PFSK-1 (cell line): Measurements from ENCODE around the gene ARGLU1.

Source experiments
- POLR2AphosphoS5 ChIP-seq: IDR thresholded peaks from 2 replicates; pipeline ENCODE4 v1.6.1; 2012; ENCODE audit warnings: low read depth, mild to moderate bottlenecking, control low read depth, low read length, moderate library complexity
- TF ChIP-seq, protein P1 (sequence below), 2 experiments: IDR thresholded peaks; 2 replicates each; pipeline versions ENCODE4 v1.6.1 to v1.8.0; 2011 to 2012; ENCODE audit warnings: low read depth in 2 of 2, low read length in 2 of 2, control low read depth in 1 of 2, inconsistent platforms in 1 of 2, mild to moderate bottlenecking in 1 of 2, moderate library complexity in 1 of 2; ENCODE audit not compliant: insufficient read depth in 1 of 2

DNA sequence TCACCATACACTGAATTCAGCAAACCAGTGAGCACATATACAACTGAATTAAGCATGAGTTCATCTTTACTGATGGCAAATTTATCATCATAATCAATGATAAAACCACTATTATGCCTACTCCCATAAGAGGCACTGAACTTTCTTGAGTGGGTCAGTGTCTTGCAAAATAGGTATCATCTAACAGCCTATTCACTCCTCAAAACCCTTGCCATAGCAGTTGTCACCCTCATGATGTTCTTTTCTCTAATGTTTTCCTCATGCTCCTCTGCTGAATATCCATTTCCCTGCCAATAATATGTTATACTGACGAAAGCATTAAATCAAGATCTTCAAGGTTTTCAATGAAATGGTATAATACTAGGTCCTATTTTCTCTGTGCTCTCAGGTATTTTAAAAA is 5.6 kb downstream of the ARGLU1 start:
- TF ChIP-seq POLR2AphosphoS5, result no peak
- TF ChIP-seq, protein P1, sequence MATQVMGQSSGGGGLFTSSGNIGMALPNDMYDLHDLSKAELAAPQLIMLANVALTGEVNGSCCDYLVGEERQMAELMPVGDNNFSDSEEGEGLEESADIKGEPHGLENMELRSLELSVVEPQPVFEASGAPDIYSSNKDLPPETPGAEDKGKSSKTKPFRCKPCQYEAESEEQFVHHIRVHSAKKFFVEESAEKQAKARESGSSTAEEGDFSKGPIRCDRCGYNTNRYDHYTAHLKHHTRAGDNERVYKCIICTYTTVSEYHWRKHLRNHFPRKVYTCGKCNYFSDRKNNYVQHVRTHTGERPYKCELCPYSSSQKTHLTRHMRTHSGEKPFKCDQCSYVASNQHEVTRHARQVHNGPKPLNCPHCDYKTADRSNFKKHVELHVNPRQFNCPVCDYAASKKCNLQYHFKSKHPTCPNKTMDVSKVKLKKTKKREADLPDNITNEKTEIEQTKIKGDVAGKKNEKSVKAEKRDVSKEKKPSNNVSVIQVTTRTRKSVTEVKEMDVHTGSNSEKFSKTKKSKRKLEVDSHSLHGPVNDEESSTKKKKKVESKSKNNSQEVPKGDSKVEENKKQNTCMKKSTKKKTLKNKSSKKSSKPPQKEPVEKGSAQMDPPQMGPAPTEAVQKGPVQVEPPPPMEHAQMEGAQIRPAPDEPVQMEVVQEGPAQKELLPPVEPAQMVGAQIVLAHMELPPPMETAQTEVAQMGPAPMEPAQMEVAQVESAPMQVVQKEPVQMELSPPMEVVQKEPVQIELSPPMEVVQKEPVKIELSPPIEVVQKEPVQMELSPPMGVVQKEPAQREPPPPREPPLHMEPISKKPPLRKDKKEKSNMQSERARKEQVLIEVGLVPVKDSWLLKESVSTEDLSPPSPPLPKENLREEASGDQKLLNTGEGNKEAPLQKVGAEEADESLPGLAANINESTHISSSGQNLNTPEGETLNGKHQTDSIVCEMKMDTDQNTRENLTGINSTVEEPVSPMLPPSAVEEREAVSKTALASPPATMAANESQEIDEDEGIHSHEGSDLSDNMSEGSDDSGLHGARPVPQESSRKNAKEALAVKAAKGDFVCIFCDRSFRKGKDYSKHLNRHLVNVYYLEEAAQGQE (IDR thresholded peaks at IDR 0.05; ENCODE audit: insufficient read depth in 1 of 2, low read depth in 2 of 2, low read length in 2 of 2), result no peak
